ENCODE results near the gene SCLY. TPM values are rescaled to one million over a fixed set of nuclear protein-coding genes. Genes with fewer than 3 reads are reported as not detected.

Gene SCLY
- total RNA-seq, 1 experiment from 2014 or later = 20.5 TPM

DNA sequence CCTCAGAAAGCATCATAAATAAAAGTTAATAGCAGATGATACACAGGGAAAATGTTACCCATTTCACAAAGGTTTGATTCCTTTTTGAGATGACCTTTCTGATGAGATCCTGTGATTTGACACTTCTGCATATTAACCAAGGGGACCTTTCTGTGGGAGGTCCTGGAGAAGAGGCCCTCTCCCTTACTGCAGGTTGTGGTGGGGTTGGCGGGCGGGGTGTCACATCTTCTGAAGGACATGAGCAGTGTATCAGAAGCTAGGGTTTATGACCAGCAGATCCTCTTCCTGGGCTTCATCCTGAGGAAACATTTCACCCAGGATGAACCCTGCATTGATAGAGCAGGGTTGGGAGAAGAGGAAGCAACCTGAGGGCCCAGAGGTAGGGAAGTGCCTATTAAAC, 37.2 kb upstream of the SCLY start:
- H2AFZ ChIP-seq (ENCODE audit: low read length) = no peak overlapping the region
- no peaks in the 10 kb centered on the region for H3K27me3 ChIP-seq (ENCODE audit: low read length)
- H3K9ac ChIP-seq (ENCODE audit: low read length) = no peak overlapping the region
- no peak overlapping the region for H3K4me3 ChIP-seq (ENCODE audit: low read length)
- DNase-seq = no peak
- H3K36me3 ChIP-seq (ENCODE audit: insufficient read depth, low read length) = no peaks in the 10 kb centered on the region
- no peak overlapping the region for H3K4me2 ChIP-seq (ENCODE audit: low read depth, low read length, poor library complexity, severe bottlenecking)
- H3K79me2 ChIP-seq (ENCODE audit: low read length) = peaks cover 5% of the 10 kb centered on the region; the same call in 1 of the 2 replicates
- no peaks in the 10 kb centered on the region for H3K9me2 ChIP-seq (replicated peaks; ENCODE audit: insufficient read depth, low read length)
- H3K4me1 ChIP-seq (ENCODE audit: low read length) = no peaks in the 10 kb centered on the region
- H4K20me1 ChIP-seq (ENCODE audit: insufficient read depth, low read depth, low read length) = no peaks in the 10 kb centered on the region
- H3K9me3 ChIP-seq (ENCODE audit: low read length) = no peaks in the 10 kb centered on the region
- no peak overlapping the region for H3K27ac ChIP-seq (ENCODE audit: low read length)

DNA sequence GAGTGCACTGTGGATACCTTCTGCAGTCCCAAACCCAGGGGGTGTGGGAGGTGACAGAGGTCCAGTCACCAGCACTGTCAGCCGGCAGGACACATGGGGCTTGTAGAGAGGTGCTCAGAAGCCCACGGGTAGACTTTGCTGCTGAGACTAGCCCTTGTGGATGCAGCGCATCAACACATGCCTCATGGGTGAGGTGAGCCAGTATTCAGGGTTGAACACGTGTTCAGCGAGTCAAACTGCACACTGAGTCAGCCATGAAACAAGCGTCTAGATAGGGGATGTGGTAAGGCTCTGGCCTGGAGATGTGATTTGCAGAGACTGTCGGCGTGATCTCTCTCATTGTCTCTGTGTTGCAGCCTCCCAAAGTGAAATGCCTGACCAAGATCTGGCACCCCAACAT, 35.8 kb upstream of the SCLY start:
- H3K9me3 ChIP-seq (ENCODE audit: low read length) = no peaks in the 10 kb centered on the region
- H3K27ac ChIP-seq (ENCODE audit: low read length) = no peak overlapping the region
- no peak overlapping the region for H3K4me3 ChIP-seq (ENCODE audit: low read length)
- no peaks in the 10 kb centered on the region for H4K20me1 ChIP-seq (ENCODE audit: insufficient read depth, low read depth, low read length)
- H3K9ac ChIP-seq (ENCODE audit: low read length) = no peak overlapping the region
- H3K4me2 ChIP-seq (ENCODE audit: low read depth, low read length, poor library complexity, severe bottlenecking) = no peak overlapping the region
- no peaks in the 10 kb centered on the region for H3K4me1 ChIP-seq (ENCODE audit: low read length)
- no peak for DNase-seq
- H2AFZ ChIP-seq (ENCODE audit: low read length) = no peak overlapping the region
- H3K36me3 ChIP-seq (ENCODE audit: insufficient read depth, low read length) = no peaks in the 10 kb centered on the region
- no peaks in the 10 kb centered on the region for H3K27me3 ChIP-seq (ENCODE audit: low read length)
- H3K79me2 ChIP-seq (ENCODE audit: low read length) = peaks cover 5% of the 10 kb centered on the region; the same call in 1 of the 2 replicates
- H3K9me2 ChIP-seq (replicated peaks; ENCODE audit: insufficient read depth, low read length) = no peaks in the 10 kb centered on the region

DNA sequence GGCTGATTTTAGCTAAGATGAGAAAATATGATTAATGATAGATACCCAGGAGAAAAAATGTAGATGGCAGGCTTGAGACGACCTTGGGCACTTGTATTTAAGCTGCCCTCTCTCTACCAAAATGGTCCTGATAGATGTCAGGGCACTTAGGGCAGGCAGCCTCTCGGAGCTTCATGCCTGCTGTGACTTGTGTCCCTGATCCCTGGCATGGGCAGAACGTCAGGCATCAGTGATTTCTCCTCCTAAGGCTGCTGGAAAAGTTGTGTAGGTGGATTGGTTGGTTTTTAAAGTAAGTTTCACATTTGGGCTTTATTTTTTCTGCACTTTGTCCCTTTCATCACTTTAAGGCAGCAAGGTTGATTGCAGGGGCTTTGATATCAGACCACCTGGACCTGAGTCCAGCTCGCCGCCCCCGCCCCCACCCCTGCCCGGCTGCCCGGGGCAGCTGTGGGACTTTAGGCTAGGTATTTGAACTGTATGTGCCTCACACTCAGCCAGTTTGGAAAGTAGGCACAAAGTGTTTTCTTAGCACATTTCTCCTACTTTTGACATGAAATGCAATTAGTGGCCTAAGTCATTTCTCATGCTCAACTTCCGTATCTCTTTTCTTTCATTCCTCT, 35.0 kb upstream of the SCLY start:
- Histone ChIP-seq H3K9me2 (replicated peaks; ENCODE audit: insufficient read depth, low read length) (no peaks in the 10 kb centered on the region), H3K27me3 (ENCODE audit: low read length) (no peaks in the 10 kb centered on the region), H2AFZ (ENCODE audit: low read length) (no peak overlapping the region), H3K4me1 (ENCODE audit: low read length) (no peaks in the 10 kb centered on the region), H3K4me2 (ENCODE audit: low read depth, low read length, poor library complexity, severe bottlenecking) (no peak overlapping the region), H4K20me1 (ENCODE audit: insufficient read depth, low read depth, low read length) (no peaks in the 10 kb centered on the region), H3K9ac (ENCODE audit: low read length) (no peak overlapping the region), H3K27ac (ENCODE audit: low read length) (no peak overlapping the region), H3K79me2 (ENCODE audit: low read length) (peaks cover 4% of the 10 kb centered on the region; the same call in 1 of the 2 replicates), H3K4me3 (ENCODE audit: low read length) (no peak overlapping the region), H3K9me3 (ENCODE audit: low read length) (no peaks in the 10 kb centered on the region), H3K36me3 (ENCODE audit: insufficient read depth, low read length) (no peaks in the 10 kb centered on the region)
- DNase-seq = no peak

DNA sequence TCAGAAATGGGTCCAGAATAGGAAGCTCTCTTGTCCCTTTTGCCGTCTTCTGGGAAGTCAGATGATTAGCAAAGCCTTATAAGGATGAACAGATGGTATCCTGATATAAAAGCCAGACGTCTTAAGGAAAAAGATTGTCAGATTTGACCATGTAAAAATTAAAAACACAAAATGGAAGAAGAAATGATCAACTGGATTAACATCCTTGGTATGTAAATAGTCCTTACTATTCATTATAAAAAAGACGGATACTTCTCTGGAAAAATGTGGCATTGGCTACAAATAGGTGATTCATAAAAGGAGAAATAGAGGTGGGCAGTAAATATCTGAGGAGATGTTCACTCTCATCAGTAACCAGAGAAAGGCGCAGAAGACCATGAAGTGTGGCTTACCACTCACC, 33.7 kb upstream of the SCLY start:
- Histone ChIP-seq H3K4me2 (ENCODE audit: low read depth, low read length, poor library complexity, severe bottlenecking) (no peak overlapping the region), H3K4me3 (ENCODE audit: low read length) (no peak overlapping the region), H3K79me2 (ENCODE audit: low read length) (no peaks in the 10 kb centered on the region), H4K20me1 (ENCODE audit: insufficient read depth, low read depth, low read length) (no peaks in the 10 kb centered on the region), H3K27me3 (ENCODE audit: low read length) (no peaks in the 10 kb centered on the region), H3K9ac (ENCODE audit: low read length) (no peak overlapping the region), H3K9me3 (ENCODE audit: low read length) (no peaks in the 10 kb centered on the region), H3K4me1 (ENCODE audit: low read length) (no peaks in the 10 kb centered on the region), H2AFZ (ENCODE audit: low read length) (no peak overlapping the region), H3K36me3 (ENCODE audit: insufficient read depth, low read length) (no peaks in the 10 kb centered on the region), H3K27ac (ENCODE audit: low read length) (no peak overlapping the region), H3K9me2 (replicated peaks; ENCODE audit: insufficient read depth, low read length) (no peaks in the 10 kb centered on the region)
- no peak for DNase-seq

DNA sequence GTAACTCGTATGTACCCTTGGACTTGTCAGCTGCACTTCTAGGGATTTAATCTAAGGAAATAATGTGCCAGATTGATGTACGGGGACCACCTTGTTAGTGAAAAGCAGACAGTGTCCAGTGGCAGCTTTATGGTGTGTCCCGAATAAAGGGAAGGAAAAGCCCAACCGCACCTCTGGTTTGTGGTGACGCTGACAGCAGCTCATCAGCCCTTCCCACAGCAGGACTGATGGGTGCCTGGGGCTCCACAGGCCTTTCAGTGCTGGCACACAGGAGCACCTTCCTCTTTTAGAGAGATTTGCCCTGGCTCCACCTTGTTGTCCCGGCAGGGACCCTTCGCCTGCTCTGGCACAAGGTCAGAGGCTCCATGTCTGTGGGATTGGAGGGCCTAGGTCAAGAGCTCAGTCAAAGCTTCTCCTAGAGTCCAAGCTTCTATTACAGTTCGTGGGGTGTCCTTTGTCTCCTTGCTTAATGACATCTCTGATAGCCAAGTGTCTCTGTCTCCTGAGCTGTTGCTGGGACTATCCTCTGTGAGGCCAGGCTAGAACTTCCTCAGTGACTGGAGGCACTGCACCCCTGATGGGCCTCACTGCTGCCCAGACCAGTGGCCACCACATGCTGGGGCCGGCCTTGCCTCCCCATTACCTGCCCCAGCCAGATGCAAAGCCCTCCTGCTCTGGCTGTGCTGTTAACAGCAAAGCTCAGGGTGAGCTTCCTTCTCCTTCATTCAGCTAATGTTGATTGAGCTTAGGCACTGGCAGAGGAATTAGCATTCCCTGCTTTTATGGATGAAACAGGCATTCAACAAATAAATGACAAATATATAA, 33.0 kb upstream of the SCLY start:
- DNase-seq = no peak
- Histone ChIP-seq H3K27me3 (ENCODE audit: low read length) (no peaks in the 10 kb centered on the region), H3K4me2 (ENCODE audit: low read depth, low read length, poor library complexity, severe bottlenecking) (no peak overlapping the region), H3K79me2 (ENCODE audit: low read length) (no peaks in the 10 kb centered on the region), H3K27ac (ENCODE audit: low read length) (no peak overlapping the region), H3K4me1 (ENCODE audit: low read length) (no peaks in the 10 kb centered on the region), H3K9me2 (replicated peaks; ENCODE audit: insufficient read depth, low read length) (no peaks in the 10 kb centered on the region), H3K9me3 (ENCODE audit: low read length) (no peaks in the 10 kb centered on the region), H3K9ac (ENCODE audit: low read length) (no peak overlapping the region), H3K4me3 (ENCODE audit: low read length) (no peak overlapping the region), H3K36me3 (ENCODE audit: insufficient read depth, low read length) (no peaks in the 10 kb centered on the region), H4K20me1 (ENCODE audit: insufficient read depth, low read depth, low read length) (no peaks in the 10 kb centered on the region), H2AFZ (ENCODE audit: low read length) (no peak overlapping the region)

DNA sequence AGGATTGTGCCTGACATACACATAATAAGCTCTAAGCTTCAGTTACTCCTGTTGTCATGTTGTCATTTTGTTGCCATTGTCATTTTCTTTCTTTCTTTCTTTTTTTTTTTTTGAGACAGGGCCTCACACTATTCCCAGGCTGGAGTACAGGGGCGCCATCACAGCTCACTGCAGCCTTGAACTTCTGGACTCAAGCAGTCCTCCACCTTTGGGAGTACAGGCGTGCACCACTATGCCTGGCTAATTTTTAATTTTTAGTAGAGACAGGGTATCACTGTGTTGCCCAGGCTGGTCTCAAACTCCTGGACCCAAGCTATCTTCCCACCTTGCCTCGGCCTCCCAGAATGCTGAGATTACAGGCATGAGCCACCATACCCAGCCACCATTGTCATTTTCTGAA, 30.9 kb upstream of the SCLY start:
- Histone ChIP-seq H3K4me1 (ENCODE audit: low read length) (no peaks in the 10 kb centered on the region), H3K27ac (ENCODE audit: low read length) (no peak overlapping the region), H3K4me2 (ENCODE audit: low read depth, low read length, poor library complexity, severe bottlenecking) (no peak overlapping the region), H2AFZ (ENCODE audit: low read length) (no peak overlapping the region), H3K9ac (ENCODE audit: low read length) (no peak overlapping the region), H3K9me3 (ENCODE audit: low read length) (no peaks in the 10 kb centered on the region), H4K20me1 (ENCODE audit: insufficient read depth, low read depth, low read length) (no peaks in the 10 kb centered on the region), H3K79me2 (ENCODE audit: low read length) (no peaks in the 10 kb centered on the region), H3K9me2 (replicated peaks; ENCODE audit: insufficient read depth, low read length) (no peaks in the 10 kb centered on the region), H3K36me3 (ENCODE audit: insufficient read depth, low read length) (no peaks in the 10 kb centered on the region), H3K4me3 (ENCODE audit: low read length) (no peak overlapping the region), H3K27me3 (ENCODE audit: low read length) (no peaks in the 10 kb centered on the region)
- no peak for DNase-seq

DNA sequence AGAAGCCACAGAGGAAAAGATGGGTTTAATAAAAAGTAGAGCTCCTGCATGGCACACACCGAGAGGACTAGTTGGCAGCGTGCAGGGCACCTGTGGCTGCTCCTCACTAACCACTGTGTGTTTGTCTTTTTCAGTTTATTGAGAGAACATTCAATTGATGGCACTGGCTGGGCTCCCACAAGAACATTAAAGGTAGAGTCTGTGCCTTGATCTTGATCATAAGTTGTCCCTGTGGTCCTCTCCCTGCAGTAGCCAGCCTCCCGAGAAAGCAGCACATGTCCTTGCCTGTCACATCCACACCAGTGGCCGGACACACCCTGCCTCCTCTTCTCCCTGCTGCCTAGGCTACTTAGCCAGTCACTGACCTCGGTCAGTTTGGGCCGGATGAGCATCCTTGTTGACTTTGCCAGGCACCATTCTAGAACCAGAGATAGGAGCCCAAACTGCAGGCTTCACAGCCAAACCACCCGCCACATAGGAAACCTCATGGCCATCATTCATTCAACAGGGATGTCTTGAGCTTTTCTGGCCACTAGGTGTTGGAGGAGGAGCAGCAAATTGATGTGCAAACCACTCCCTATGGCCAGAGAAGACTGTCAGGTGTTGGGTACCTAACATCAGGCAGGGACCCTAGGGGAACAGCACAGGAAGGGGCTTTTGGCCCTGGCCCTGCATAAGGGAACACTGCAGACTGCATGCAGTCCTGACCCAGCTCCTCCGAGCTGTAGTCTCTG, 30.2 kb upstream of the SCLY start:
- H3K79me2 ChIP-seq (ENCODE audit: low read length) = no peaks in the 10 kb centered on the region
- H2AFZ ChIP-seq (ENCODE audit: low read length) = no peak overlapping the region
- H3K9ac ChIP-seq (ENCODE audit: low read length) = no peak overlapping the region
- H3K9me3 ChIP-seq (ENCODE audit: low read length) = no peaks in the 10 kb centered on the region
- peak; percentile 45 for DNase-seq
- no peaks in the 10 kb centered on the region for H3K4me1 ChIP-seq (ENCODE audit: low read length)
- H3K9me2 ChIP-seq (replicated peaks; ENCODE audit: insufficient read depth, low read length) = no peaks in the 10 kb centered on the region
- H3K27me3 ChIP-seq (ENCODE audit: low read length) = no peaks in the 10 kb centered on the region
- no peak overlapping the region for H3K4me3 ChIP-seq (ENCODE audit: low read length)
- no peak overlapping the region for H3K4me2 ChIP-seq (ENCODE audit: low read depth, low read length, poor library complexity, severe bottlenecking)
- H4K20me1 ChIP-seq (ENCODE audit: insufficient read depth, low read depth, low read length) = no peaks in the 10 kb centered on the region
- H3K36me3 ChIP-seq (ENCODE audit: insufficient read depth, low read length) = no peaks in the 10 kb centered on the region
- no peak overlapping the region for H3K27ac ChIP-seq (ENCODE audit: low read length)

DNA sequence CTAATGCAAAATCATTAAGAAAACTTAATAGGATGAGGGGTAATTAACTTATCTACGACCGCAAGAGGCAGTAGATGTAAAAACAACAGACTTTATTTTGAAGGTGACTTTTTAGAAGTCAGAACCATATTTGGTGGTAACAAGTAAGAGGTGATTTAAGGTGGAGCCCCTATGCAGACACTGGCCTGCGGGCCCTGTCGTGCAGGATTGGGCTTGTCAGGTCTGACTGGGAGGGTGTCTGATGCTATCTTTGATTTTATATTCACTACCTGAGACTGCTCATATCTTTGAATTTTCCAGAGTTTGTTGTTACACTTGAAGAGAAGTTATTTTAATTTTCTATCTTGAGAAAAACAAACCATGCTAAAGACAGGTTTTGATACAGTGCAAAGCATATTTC, 29.1 kb upstream of the SCLY start:
- Histone ChIP-seq H3K9ac (ENCODE audit: low read length) (no peak overlapping the region), H3K79me2 (ENCODE audit: low read length) (no peaks in the 10 kb centered on the region), H3K27ac (ENCODE audit: low read length) (no peak overlapping the region), H3K9me2 (replicated peaks; ENCODE audit: insufficient read depth, low read length) (no peaks in the 10 kb centered on the region), H2AFZ (ENCODE audit: low read length) (no peak overlapping the region), H4K20me1 (ENCODE audit: insufficient read depth, low read depth, low read length) (no peaks in the 10 kb centered on the region), H3K9me3 (ENCODE audit: low read length) (no peaks in the 10 kb centered on the region), H3K36me3 (ENCODE audit: insufficient read depth, low read length) (no peaks in the 10 kb centered on the region), H3K4me3 (ENCODE audit: low read length) (no peak overlapping the region), H3K27me3 (ENCODE audit: low read length) (no peaks in the 10 kb centered on the region), H3K4me1 (ENCODE audit: low read length) (no peaks in the 10 kb centered on the region), H3K4me2 (ENCODE audit: low read depth, low read length, poor library complexity, severe bottlenecking) (no peak overlapping the region)
- DNase-seq = no peak

Measured in Karpas-422 (cell line).